ENCODE data around the gene STX2.

STX2 gene

DNA sequence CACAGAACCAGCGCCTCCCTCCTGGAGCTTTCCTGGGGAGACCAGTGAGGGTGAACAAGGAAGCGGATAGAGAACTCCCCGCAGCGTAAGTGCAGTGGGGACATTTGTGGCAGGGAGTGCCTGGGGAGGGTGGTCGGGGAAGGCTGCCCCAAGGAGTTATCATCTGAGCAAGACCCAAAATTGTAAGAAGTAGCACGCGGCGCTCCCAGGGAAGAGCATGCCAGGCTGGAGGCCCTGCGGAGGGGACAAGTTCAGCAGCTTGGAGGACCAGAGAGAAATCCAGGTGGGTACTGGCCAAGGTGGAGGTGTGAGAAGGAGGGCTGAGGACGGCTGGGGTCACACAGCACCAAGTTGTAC is 76.8 kb downstream of the STX2 start:
- Histone ChIP-seq H3K9me2 (replicated peaks; ENCODE audit: low read depth, low read length) (no peaks in the 10 kb centered on the region), H3K36me3 (ENCODE audit: insufficient read depth, low read length) (no peaks in the 10 kb centered on the region), H3K4me3 (ENCODE audit: low read length, poor library complexity, severe bottlenecking) (no peak overlapping the region), H3K27me3 (ENCODE audit: insufficient read depth, low read length, poor library complexity, severe bottlenecking) (no peaks in the 10 kb centered on the region), H3F3A (ENCODE audit: low read depth) (no peaks in the 10 kb centered on the region), H3K4me1 (ENCODE audit: insufficient read depth, low read length, poor library complexity, severe bottlenecking) (no peaks in the 10 kb centered on the region), H2AFZ (ENCODE audit: low read length) (no peak overlapping the region), H3K79me2 (ENCODE audit: insufficient read depth, low read length) (no peaks in the 10 kb centered on the region), H4K20me1 (ENCODE audit: insufficient read depth, low read length, poor library complexity, severe bottlenecking) (no peaks in the 10 kb centered on the region), H3K9ac (ENCODE audit: low read depth, low read length, poor library complexity, severe bottlenecking) (no peak overlapping the region), H3K4me2 (ENCODE audit: low read depth, low read length, poor library complexity, severe bottlenecking) (no peak overlapping the region), H3K9me3 (ENCODE audit: insufficient read depth, low read depth, low read length) (peaks cover 14% of the 10 kb centered on the region)
- no peak for TF ChIP-seq EZH2phosphoT487 (IDR thresholded peaks at IDR 0.05; ENCODE audit: borderline replicate concordance)
- TF ChIP-seq, protein P1, sequence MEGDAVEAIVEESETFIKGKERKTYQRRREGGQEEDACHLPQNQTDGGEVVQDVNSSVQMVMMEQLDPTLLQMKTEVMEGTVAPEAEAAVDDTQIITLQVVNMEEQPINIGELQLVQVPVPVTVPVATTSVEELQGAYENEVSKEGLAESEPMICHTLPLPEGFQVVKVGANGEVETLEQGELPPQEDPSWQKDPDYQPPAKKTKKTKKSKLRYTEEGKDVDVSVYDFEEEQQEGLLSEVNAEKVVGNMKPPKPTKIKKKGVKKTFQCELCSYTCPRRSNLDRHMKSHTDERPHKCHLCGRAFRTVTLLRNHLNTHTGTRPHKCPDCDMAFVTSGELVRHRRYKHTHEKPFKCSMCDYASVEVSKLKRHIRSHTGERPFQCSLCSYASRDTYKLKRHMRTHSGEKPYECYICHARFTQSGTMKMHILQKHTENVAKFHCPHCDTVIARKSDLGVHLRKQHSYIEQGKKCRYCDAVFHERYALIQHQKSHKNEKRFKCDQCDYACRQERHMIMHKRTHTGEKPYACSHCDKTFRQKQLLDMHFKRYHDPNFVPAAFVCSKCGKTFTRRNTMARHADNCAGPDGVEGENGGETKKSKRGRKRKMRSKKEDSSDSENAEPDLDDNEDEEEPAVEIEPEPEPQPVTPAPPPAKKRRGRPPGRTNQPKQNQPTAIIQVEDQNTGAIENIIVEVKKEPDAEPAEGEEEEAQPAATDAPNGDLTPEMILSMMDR (conservative IDR thresholded peaks at IDR 0.05; ENCODE audit: low read length): no peak

DNA sequence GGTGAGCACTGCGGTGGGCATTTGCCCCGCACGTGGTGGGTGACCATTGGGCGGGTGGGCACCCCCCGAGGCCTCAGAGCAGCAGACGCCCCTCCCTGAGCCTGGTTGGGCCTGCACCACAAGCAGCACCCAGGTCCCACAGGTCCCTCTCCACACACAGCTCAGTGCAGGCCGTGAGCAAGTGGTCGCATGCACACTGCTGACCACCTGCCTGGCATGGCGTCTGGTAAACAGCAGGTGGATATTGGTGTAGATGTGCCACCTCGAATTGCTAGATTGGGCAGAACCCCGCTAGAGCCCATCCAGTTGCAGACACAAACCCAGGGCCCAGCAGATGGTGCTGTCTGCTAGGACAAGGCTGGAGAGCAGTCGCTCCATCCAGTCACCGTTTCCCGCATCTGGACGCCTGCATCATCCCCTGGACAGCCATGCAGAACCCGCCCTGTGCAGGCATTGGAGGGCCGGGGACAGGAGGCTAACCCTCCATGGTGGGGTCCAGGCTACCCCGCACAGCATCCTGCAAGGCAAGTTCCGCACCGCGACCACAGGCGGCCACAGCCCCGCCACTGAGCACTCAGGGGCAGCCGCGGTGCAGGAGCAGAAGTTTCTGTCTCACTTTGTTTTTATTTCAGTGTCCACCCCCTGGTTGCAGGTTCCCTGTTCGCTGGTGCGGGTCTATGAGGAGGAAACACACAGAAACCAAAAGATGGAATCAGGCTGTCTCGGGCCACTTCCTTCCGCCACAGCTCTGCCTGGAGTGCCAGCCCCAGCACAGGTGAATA is 77.3 kb downstream of the STX2 start:
- no peak for TF ChIP-seq EZH2phosphoT487 (IDR thresholded peaks at IDR 0.05; ENCODE audit: borderline replicate concordance)
- TF ChIP-seq, protein P1 (conservative IDR thresholded peaks at IDR 0.05; ENCODE audit: low read length): peak; percentile 27
- no peak overlapping the region for H3K4me3 ChIP-seq (ENCODE audit: low read length, poor library complexity, severe bottlenecking)
- H3K79me2 ChIP-seq (ENCODE audit: insufficient read depth, low read length): no peaks in the 10 kb centered on the region
- H3K27me3 ChIP-seq (ENCODE audit: insufficient read depth, low read length, poor library complexity, severe bottlenecking): no peaks in the 10 kb centered on the region
- H4K20me1 ChIP-seq (ENCODE audit: insufficient read depth, low read length, poor library complexity, severe bottlenecking): no peaks in the 10 kb centered on the region
- H3F3A ChIP-seq (ENCODE audit: low read depth): no peaks in the 10 kb centered on the region
- H3K9me3 ChIP-seq (ENCODE audit: insufficient read depth, low read depth, low read length): peaks cover 14% of the 10 kb centered on the region
- no peaks in the 10 kb centered on the region for H3K4me1 ChIP-seq (ENCODE audit: insufficient read depth, low read length, poor library complexity, severe bottlenecking)
- H3K4me2 ChIP-seq (ENCODE audit: low read depth, low read length, poor library complexity, severe bottlenecking): no peak overlapping the region
- no peak overlapping the region for H3K9ac ChIP-seq (ENCODE audit: low read depth, low read length, poor library complexity, severe bottlenecking)
- H3K9me2 ChIP-seq (replicated peaks; ENCODE audit: low read depth, low read length): no peaks in the 10 kb centered on the region
- H2AFZ ChIP-seq (ENCODE audit: low read length): no peak overlapping the region
- no peaks in the 10 kb centered on the region for H3K36me3 ChIP-seq (ENCODE audit: insufficient read depth, low read length)

- H3F3A ChIP-seq (ENCODE audit: low read depth): no peaks in the 10 kb centered on the region
- TF ChIP-seq, protein P1 (conservative IDR thresholded peaks at IDR 0.05; ENCODE audit: low read length): no peak
- no peak for TF ChIP-seq EZH2phosphoT487 (IDR thresholded peaks at IDR 0.05; ENCODE audit: borderline replicate concordance)
- no peak overlapping the region for H3K9ac ChIP-seq (ENCODE audit: low read depth, low read length, poor library complexity, severe bottlenecking)
- H4K20me1 ChIP-seq (ENCODE audit: insufficient read depth, low read length, poor library complexity, severe bottlenecking): no peaks in the 10 kb centered on the region
- H3K4me2 ChIP-seq (ENCODE audit: low read depth, low read length, poor library complexity, severe bottlenecking): no peak overlapping the region
- no peaks in the 10 kb centered on the region for H3K9me3 ChIP-seq (ENCODE audit: insufficient read depth, low read depth, low read length)
- H3K9me2 ChIP-seq (replicated peaks; ENCODE audit: low read depth, low read length): no peaks in the 10 kb centered on the region
- no peak overlapping the region for H3K4me3 ChIP-seq (ENCODE audit: low read length, poor library complexity, severe bottlenecking)
- peak overlapping the region; percentile 27; the same call in 1 of the 2 replicates for H2AFZ ChIP-seq (ENCODE audit: low read length)
- no peaks in the 10 kb centered on the region for H3K79me2 ChIP-seq (ENCODE audit: insufficient read depth, low read length)
- H3K36me3 ChIP-seq (ENCODE audit: insufficient read depth, low read length): no peaks in the 10 kb centered on the region
- no peaks in the 10 kb centered on the region for H3K4me1 ChIP-seq (ENCODE audit: insufficient read depth, low read length, poor library complexity, severe bottlenecking)
- no peaks in the 10 kb centered on the region for H3K27me3 ChIP-seq (ENCODE audit: insufficient read depth, low read length, poor library complexity, severe bottlenecking)
Measured at GRCh38 chr12:130754234-130754901, 84.7 kb downstream of the STX2 start.

Data from Loucy (cell line).